Stomach smooth muscle (tissue), 2 donors: ENCODE data around the gene GALNT9.
"Not testable (repeated sequence)": the region's sequence is repeated elsewhere in the genome, so short reads cannot be mapped to it uniquely, and the experiment has no call there.

Experiments used
- H3K27ac ChIP-seq: one replicate; pipeline ENCODE4 v1.7.0; 2013; ENCODE audit warnings: mild to moderate bottlenecking, low read length, inconsistent platforms
- H3K27me3 ChIP-seq, 2 donors: one replicate each; pipeline ENCODE4 v1.7.0; 2013; ENCODE audit warnings: low read length in 2 of 2; ENCODE audit not compliant: insufficient read depth in 2 of 2, control insufficient read depth in 1 of 2
- H3K36me3 ChIP-seq, 2 donors: one replicate each; pipeline ENCODE4 v1.7.0; 2013; ENCODE audit warnings: low read length in 2 of 2; ENCODE audit not compliant: control insufficient read depth in 2 of 2, insufficient read depth in 2 of 2
- H3K4me1 ChIP-seq: one replicate; pipeline ENCODE4 v1.7.0; 2013; ENCODE audit warnings: low read length; ENCODE audit not compliant: control insufficient read depth, insufficient read depth
- H3K4me3 ChIP-seq, 2 donors: one replicate each; pipeline ENCODE4 v1.7.0; 2013; ENCODE audit warnings: low read length in 2 of 2
- H3K9ac ChIP-seq, 2 donors: one replicate each; pipeline ENCODE4 v1.7.0; 2013; ENCODE audit warnings: low read length in 2 of 2, mild to moderate bottlenecking in 1 of 2
- H3K9me3 ChIP-seq, 2 donors: one replicate each; pipeline ENCODE4 v1.7.0; 2013; ENCODE audit warnings: low read length in 2 of 2; ENCODE audit not compliant: control insufficient read depth in 2 of 2
- donor health status: healthy.
- donor health status: Pancreatic carcinoma.

Gene GALNT9

DNA sequence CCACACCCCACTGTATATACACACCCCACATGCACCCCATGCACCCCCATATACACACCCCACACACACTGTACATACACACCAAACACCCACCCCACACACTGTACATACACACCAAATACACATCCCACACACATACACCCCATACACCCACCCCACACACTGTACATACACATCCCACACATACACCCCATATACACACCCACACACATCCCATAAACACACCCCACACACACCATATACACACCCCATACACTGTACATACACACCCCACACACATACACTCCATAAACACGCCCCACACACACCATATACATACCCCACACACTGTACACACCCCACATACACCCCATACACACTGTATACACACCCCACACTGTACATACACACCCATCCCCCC is 102.8 kb downstream of the GALNT9 start:
- Histone ChIP-seq H3K27me3 (peaks cover 35 to 41% of the 10 kb centered on the region in 2 donors), H3K9ac (no peak overlapping the region), H3K4me1 (peaks cover 3% of the 10 kb centered on the region), H3K4me3 (no peak overlapping the region), H3K27ac (no peak overlapping the region), H3K36me3 (no peaks in the 10 kb centered on the region), H3K9me3 (no peaks in the 10 kb centered on the region)

DNA sequence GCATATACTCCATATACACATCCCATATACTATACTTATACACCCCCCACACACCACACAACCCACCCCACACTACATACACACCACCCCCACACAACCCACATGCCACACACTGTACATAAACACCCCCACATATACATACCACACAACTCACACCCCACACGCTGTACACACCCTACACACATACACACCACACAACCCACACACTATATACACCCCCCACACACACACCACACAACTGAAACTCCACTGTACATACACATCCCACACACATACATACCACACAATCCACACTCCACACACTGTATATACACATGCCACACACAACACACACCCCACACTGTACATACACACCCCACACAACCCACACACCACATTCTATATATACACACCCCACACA is 104.2 kb downstream of the GALNT9 start:
- H3K4me3 ChIP-seq: no peak overlapping the region
- H3K4me1 ChIP-seq: peaks cover 3% of the 10 kb centered on the region
- H3K27ac ChIP-seq: no peak overlapping the region
- H3K36me3 ChIP-seq: no peaks in the 10 kb centered on the region
- H3K9me3 ChIP-seq: peaks cover 3 to 4% of the 10 kb centered on the region in 2 donors
- no peak overlapping the region for H3K9ac ChIP-seq
- H3K27me3 ChIP-seq: peaks cover 37 to 41% of the 10 kb centered on the region in 2 donors

DNA sequence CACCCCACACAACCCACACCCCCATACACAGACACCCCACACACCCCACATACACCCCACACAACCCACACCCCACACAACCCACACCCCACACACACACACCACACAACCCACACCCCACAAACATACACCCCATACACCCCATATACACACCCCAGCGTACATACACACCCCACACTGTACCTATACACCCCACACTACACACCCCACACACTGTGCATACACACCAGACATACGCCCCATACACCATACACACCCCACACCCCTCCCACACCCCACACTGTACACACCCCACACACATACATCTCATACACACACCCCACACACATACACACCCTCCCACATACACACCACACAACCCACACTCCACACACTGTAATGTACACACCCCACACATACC is 104.9 kb downstream of the GALNT9 start:
- H3K27ac ChIP-seq: no peak overlapping the region
- H3K9me3 ChIP-seq: peaks cover 4 to 5% of the 10 kb centered on the region in 2 donors
- peaks cover 36 to 39% of the 10 kb centered on the region in 2 donors for H3K27me3 ChIP-seq
- no peak overlapping the region for H3K9ac ChIP-seq
- H3K4me3 ChIP-seq: no peak overlapping the region
- H3K36me3 ChIP-seq: no peaks in the 10 kb centered on the region
- peaks cover 3% of the 10 kb centered on the region for H3K4me1 ChIP-seq

DNA sequence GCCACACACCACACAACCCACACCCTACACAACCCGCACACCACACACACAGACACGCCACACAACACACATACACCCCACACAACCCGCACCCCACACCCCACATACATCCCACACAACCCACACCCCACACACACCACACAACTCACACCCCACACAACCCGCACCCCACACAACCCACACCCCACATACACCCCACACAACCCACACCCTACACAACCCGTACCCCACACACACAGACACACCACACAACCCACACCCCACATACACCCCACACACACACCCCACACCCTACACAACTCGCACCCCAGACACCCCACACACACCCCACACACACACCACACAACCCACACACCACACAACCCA is 106.6 kb downstream of the GALNT9 start:
- peaks cover 4 to 5% of the 10 kb centered on the region in 2 donors for H3K9me3 ChIP-seq
- no peak overlapping the region for H3K9ac ChIP-seq
- no peak overlapping the region for H3K27ac ChIP-seq
- H3K4me1 ChIP-seq: peaks cover 3% of the 10 kb centered on the region
- H3K4me3 ChIP-seq: no peak overlapping the region
- H3K36me3 ChIP-seq: no peaks in the 10 kb centered on the region
- H3K27me3 ChIP-seq: peaks cover 29 to 36% of the 10 kb centered on the region in 2 donors

DNA sequence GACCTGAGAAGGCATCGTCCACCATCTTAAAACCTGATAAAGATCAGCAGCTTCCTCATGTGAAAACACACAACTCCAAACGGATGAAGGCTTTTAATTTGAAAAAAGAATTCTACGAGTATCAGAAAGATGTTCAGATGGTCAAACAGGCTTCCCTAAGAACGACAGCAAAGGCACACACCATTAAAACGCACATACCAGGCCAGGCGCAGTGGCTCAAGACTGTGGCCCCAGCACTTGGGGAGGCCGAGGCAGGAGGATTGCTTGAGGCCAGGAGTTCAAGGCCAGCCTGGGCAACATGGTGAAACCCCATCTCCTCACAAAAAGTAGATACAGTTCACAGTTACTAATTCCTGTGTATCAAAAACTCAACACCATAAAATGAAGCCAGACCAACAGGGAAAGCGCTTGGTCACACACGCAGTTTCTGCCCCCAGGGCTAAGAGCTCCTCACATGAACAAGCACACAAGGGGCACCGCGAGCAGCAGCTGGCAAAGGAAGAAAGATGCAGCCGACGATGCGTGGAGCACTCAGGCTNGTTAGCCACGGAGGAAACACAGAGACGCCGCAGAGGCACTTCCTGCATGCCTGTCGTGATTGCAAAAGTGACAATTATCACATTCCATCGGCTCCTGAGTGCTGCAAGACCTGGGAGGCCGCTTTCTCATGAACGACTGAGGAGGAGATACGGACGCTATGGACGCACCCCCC is 107.1 kb downstream of the GALNT9 start:
- Histone ChIP-seq H3K27ac (no peak overlapping the region), H3K9me3 (peaks cover 4 to 5% of the 10 kb centered on the region in 2 donors), H3K4me3 (no peak overlapping the region), H3K4me1 (peaks cover 3% of the 10 kb centered on the region), H3K27me3 (peaks cover 24 to 37% of the 10 kb centered on the region in 2 donors), H3K9ac (no peak overlapping the region), H3K36me3 (no peaks in the 10 kb centered on the region)

DNA sequence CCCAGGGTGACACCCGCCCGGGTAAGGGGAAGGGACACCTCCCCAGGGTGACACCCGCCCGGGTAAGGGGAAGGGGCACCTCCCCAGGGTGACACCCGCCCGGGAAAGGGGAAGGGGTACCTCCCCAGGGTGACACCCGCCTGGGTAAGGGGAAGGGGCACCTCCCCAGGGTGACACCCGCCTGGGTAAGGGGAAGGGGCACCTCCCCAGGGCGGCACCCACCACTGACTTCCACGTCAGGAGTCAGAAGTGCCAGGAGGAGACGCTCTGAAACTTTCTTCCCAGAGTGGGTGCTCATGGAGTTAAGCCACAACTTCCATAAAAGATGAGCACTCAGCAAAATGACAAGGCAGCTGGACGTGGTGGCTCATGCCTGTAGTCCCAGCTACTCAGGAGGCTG is 109.6 kb downstream of the GALNT9 start:
- not testable (repeated sequence) for H3K4me3 ChIP-seq, H3K36me3 ChIP-seq, H3K4me1 ChIP-seq, H3K9ac ChIP-seq, H3K27ac ChIP-seq, H3K9me3 ChIP-seq
- H3K27me3 ChIP-seq: peaks cover 12 to 18% of the 10 kb centered on the region in 2 donors

DNA sequence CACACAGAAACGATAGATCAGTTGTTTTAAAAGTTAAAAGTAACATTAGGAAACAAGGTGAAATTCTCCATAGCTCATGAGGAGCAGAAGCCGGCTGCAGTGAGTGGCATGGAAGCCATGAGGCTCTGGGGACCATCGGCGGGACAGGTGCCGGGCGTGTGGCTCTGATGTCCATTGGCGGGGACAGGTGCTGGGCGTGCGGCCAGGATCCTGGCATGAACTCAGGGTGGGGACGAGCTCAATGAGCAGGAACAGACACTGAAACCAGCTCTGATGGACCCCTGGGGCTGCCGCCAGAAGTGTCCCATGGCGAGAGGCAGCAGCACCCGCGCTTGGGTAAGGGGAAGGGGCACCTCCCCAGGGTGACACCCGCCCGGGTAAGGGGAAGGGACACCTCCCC is 110.1 kb downstream of the GALNT9 start:
- no peak overlapping the region for H3K27ac ChIP-seq
- no peak overlapping the region for H3K9ac ChIP-seq
- no peak overlapping the region for H3K4me3 ChIP-seq
- H3K4me1 ChIP-seq: peaks cover 3% of the 10 kb centered on the region
- H3K9me3 ChIP-seq: peaks cover 4 to 5% of the 10 kb centered on the region in 2 donors
- H3K27me3 ChIP-seq: peaks cover 10 to 16% of the 10 kb centered on the region in 2 donors
- H3K36me3 ChIP-seq: no peaks in the 10 kb centered on the region

DNA sequence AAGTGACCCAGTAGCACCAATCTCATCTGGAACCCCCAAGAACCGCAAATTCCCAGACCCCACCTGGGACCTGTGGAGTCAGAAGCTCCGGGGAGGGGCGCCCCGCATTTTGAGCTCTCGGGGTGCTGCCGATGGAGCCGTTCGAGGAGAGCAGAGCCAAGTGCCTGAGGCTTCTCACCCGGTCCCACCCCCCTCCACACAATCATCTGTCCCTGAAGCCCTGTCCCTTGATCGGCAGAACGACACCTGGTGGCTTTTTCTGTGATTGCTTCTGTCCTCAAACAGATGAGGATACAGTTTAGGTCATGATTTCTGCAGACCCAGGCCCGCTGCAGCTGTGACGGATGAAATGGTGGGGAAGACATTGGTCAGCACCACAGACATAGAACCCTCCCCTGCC is 110.5 kb downstream of the GALNT9 start:
- H3K9me3 ChIP-seq: peaks cover 4 to 5% of the 10 kb centered on the region in 2 donors
- H3K4me3 ChIP-seq: no peak overlapping the region
- H3K4me1 ChIP-seq: peaks cover 3% of the 10 kb centered on the region
- no peaks in the 10 kb centered on the region for H3K36me3 ChIP-seq
- no peak overlapping the region for H3K9ac ChIP-seq
- peaks cover 10 to 16% of the 10 kb centered on the region in 2 donors for H3K27me3 ChIP-seq
- H3K27ac ChIP-seq: no peak overlapping the region

DNA sequence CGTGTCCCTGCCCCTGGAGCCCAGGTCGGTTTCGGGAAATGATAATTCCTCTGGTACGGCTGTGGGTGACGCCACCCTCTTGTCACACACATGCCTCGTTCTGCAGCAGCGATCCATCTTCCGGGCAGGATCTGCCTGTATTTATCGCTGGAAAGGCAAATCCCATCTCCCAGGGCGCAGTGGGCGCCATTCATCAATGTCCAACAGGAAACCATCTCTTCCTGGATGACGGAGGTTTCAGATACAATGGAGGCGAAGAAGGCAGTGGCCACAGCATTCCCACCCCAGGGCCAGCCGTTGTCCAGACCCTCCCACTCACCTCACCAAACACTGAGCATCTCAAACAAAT is 110.9 kb downstream of the GALNT9 start:
- H3K27me3 ChIP-seq: peaks cover 10 to 16% of the 10 kb centered on the region in 2 donors
- H3K36me3 ChIP-seq: no peaks in the 10 kb centered on the region
- no peak overlapping the region for H3K27ac ChIP-seq
- no peak overlapping the region for H3K4me3 ChIP-seq
- H3K9ac ChIP-seq: no peak overlapping the region
- H3K9me3 ChIP-seq: peaks cover 4 to 5% of the 10 kb centered on the region in 2 donors
- peaks cover 3% of the 10 kb centered on the region for H3K4me1 ChIP-seq

DNA sequence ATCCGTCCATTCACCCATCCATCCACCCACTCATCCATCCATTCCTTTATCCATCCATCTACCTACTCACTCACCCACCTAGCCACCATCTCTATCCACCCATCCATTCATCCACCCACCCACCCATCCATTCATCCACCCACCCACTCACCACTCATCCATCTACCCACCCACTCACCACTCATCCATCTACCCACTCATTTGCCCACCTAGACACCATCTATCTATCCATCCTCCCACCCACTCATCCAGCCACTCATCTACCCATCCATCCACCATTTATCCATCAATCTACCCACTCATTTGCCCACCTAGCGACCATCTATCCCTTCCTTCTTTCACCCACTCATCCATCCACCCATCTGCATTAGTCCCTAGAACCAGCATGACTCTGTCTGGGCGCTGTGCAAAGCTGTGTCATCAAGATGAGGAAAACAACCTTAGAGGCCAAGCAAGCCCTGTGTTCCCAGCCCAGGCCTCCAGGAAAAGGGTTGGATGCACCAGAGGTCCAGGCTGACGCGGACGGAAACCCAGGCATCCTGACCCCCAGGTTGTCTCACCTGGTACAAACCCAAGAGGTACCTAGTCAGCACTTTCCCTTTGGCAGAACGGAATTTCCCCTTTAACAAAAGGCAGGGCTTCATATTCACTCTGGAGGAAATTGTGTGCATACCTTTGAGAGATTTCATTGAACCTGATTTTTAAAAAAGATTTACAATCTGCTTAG is 111.4 kb downstream of the GALNT9 start:
- peaks cover 10 to 16% of the 10 kb centered on the region in 2 donors for H3K27me3 ChIP-seq
- H3K36me3 ChIP-seq: no peaks in the 10 kb centered on the region
- H3K9ac ChIP-seq: no peak overlapping the region

DNA sequence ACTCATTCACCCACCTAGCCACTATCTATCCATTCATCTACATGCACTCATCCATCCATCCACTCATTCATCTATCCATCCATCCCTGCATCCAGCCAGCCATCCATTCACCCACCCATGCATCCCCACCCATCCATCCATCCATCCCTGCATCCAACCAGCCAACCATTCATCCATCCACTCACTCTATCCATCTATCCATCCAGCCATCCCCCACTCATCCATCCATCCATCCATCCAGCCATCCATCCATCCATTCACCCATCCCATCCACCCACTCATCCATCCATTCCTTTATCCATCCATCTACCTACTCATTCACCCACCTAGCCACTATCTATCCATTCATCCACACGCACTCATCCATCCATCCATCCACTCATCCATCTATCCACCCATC is 112.0 kb downstream of the GALNT9 start:
- no peaks in the 10 kb centered on the region for H3K4me1 ChIP-seq
- peaks cover 10 to 16% of the 10 kb centered on the region in 2 donors for H3K27me3 ChIP-seq

More for the DNA sequence above, 111.4 kb downstream of the GALNT9 start:
- Histone ChIP-seq H3K4me3 (no peak overlapping the region), H3K4me1 (peaks cover 3% of the 10 kb centered on the region), H3K27ac (no peak overlapping the region), H3K9me3 (peaks cover 4 to 5% of the 10 kb centered on the region in 2 donors)

More for the DNA sequence above, 112.0 kb downstream of the GALNT9 start:
- no peak overlapping the region for H3K9ac ChIP-seq
- H3K9me3 ChIP-seq: peaks cover 4 to 5% of the 10 kb centered on the region in 2 donors
- H3K36me3 ChIP-seq: no peaks in the 10 kb centered on the region
- no peak overlapping the region for H3K27ac ChIP-seq
- no peak overlapping the region for H3K4me3 ChIP-seq
